ENCODE results near the gene ZIC4.
A peak's percentile ranks its signal among the peaks of the same experiment; 100 is the strongest.

The ZIC4 gene

GRCh38 chr3:147377412-147378367 is 28.7 kb downstream of the ZIC4 start:
- H3K27ac Mint-ChIP-seq: no peak overlapping the region
- H3K36me3 Mint-ChIP-seq: no peaks in the 10 kb centered on the region
- H3K4me3 Mint-ChIP-seq: no peak overlapping the region
- peaks cover 5% of the 10 kb centered on the region for H3K9me3 Mint-ChIP-seq
- no peak for DNase-seq (ENCODE audit: low spot score in 2 of 2)
- ATAC-seq: no peak
- H3K4me1 Mint-ChIP-seq: no peaks in the 10 kb centered on the region

- Mint-ChIP-seq H3K4me3 (no peak overlapping the region), H3K9me3 (peaks cover 5% of the 10 kb centered on the region), H3K27ac (no peak overlapping the region), H3K4me1 (no peaks in the 10 kb centered on the region), H3K36me3 (no peaks in the 10 kb centered on the region)
- no peak for ATAC-seq
- no peak for DNase-seq (ENCODE audit: low spot score in 2 of 2)
These were observed 33.0 kb downstream of the ZIC4 start for GRCh38 chr3:147373301-147373700.

GRCh38 chr3:147372525-147373027 is 33.8 kb downstream of the ZIC4 start:
- Mint-ChIP-seq H3K27ac (no peak overlapping the region), H3K36me3 (no peaks in the 10 kb centered on the region), H3K4me1 (no peaks in the 10 kb centered on the region), H3K4me3 (no peak overlapping the region), H3K9me3 (peaks cover 2% of the 10 kb centered on the region)
- DNase-seq (ENCODE audit: low spot score in 2 of 2): no peak
- no peak for ATAC-seq

GRCh38 chr3:147371771-147372340 is 34.5 kb downstream of the ZIC4 start:
- ATAC-seq (no peak), DNase-seq (ENCODE audit: low spot score in 2 of 2) (no peak)
- H3K36me3 Mint-ChIP-seq: no peaks in the 10 kb centered on the region
- no peak overlapping the region for H3K27ac Mint-ChIP-seq
- H3K4me1 Mint-ChIP-seq: no peaks in the 10 kb centered on the region
- H3K4me3 Mint-ChIP-seq: no peak overlapping the region
- peaks cover 2% of the 10 kb centered on the region for H3K9me3 Mint-ChIP-seq

- H3K27ac Mint-ChIP-seq: no peak overlapping the region
- DNase-seq (ENCODE audit: low spot score in 2 of 2) (no peak), ATAC-seq (no peak)
- no peaks in the 10 kb centered on the region for H3K36me3 Mint-ChIP-seq
- no peaks in the 10 kb centered on the region for H3K4me1 Mint-ChIP-seq
- peaks cover 2% of the 10 kb centered on the region for H3K9me3 Mint-ChIP-seq
- H3K4me3 Mint-ChIP-seq: no peak overlapping the region
These were observed 35.2 kb downstream of the ZIC4 start for GRCh38 chr3:147371140-147371539.

GRCh38 chr3:147370349-147370748 is 36.0 kb downstream of the ZIC4 start:
- no peak overlapping the region for H3K27ac Mint-ChIP-seq
- H3K4me1 Mint-ChIP-seq: no peaks in the 10 kb centered on the region
- H3K9me3 Mint-ChIP-seq: peaks cover 2% of the 10 kb centered on the region
- H3K4me3 Mint-ChIP-seq: no peak overlapping the region
- H3K36me3 Mint-ChIP-seq: no peaks in the 10 kb centered on the region
- ATAC-seq (no peak), DNase-seq (ENCODE audit: low spot score in 2 of 2) (no peak)

GRCh38 chr3:147369661-147370123 is 36.7 kb downstream of the ZIC4 start:
- ATAC-seq: no peak
- H3K36me3 Mint-ChIP-seq: no peaks in the 10 kb centered on the region
- H3K4me3 Mint-ChIP-seq: no peak overlapping the region
- DNase-seq (ENCODE audit: low spot score in 2 of 2): no peak
- peaks cover 4% of the 10 kb centered on the region for H3K9me3 Mint-ChIP-seq
- H3K4me1 Mint-ChIP-seq: no peaks in the 10 kb centered on the region
- no peak overlapping the region for H3K27ac Mint-ChIP-seq

- Mint-ChIP-seq H3K36me3 (no peaks in the 10 kb centered on the region), H3K27ac (no peak overlapping the region), H3K9me3 (peaks cover 8% of the 10 kb centered on the region), H3K4me1 (no peaks in the 10 kb centered on the region), H3K4me3 (no peak overlapping the region)
- no peak for ATAC-seq
- DNase-seq (ENCODE audit: low spot score in 2 of 2): no peak
These were observed 37.1 kb downstream of the ZIC4 start for GRCh38 chr3:147369231-147369630.

GRCh38 chr3:147368561-147369221 is 37.7 kb downstream of the ZIC4 start:
- Mint-ChIP-seq H3K27ac (no peak overlapping the region), H3K4me1 (no peaks in the 10 kb centered on the region), H3K9me3 (peaks cover 8% of the 10 kb centered on the region), H3K4me3 (no peak overlapping the region), H3K36me3 (no peaks in the 10 kb centered on the region)
- ATAC-seq (no peak), DNase-seq (ENCODE audit: low spot score in 2 of 2) (no peak)

GRCh38 chr3:147368151-147368550 is 38.2 kb downstream of the ZIC4 start:
- Mint-ChIP-seq H3K9me3 (peaks cover 8% of the 10 kb centered on the region), H3K27ac (no peak overlapping the region), H3K4me1 (no peaks in the 10 kb centered on the region), H3K4me3 (no peak overlapping the region), H3K36me3 (no peaks in the 10 kb centered on the region)
- DNase-seq (ENCODE audit: low spot score in 2 of 2) (no peak), ATAC-seq (no peak)

GRCh38 chr3:147367676-147368075 is 38.7 kb downstream of the ZIC4 start:
- Mint-ChIP-seq H3K36me3 (no peaks in the 10 kb centered on the region), H3K9me3 (peaks cover 8% of the 10 kb centered on the region), H3K27ac (no peak overlapping the region), H3K4me3 (no peak overlapping the region), H3K4me1 (no peaks in the 10 kb centered on the region)
- ATAC-seq: no peak
- no peak for DNase-seq (ENCODE audit: low spot score in 2 of 2)

GRCh38 chr3:147365196-147366115 is 40.9 kb downstream of the ZIC4 start:
- ATAC-seq (no peak), DNase-seq (ENCODE audit: low spot score in 2 of 2) (no peak)
- H3K9me3 Mint-ChIP-seq: peaks cover 8% of the 10 kb centered on the region
- no peak overlapping the region for H3K4me3 Mint-ChIP-seq
- H3K27ac Mint-ChIP-seq: no peak overlapping the region
- no peaks in the 10 kb centered on the region for H3K4me1 Mint-ChIP-seq
- no peaks in the 10 kb centered on the region for H3K36me3 Mint-ChIP-seq

- H3K36me3 Mint-ChIP-seq: no peaks in the 10 kb centered on the region
- no peaks in the 10 kb centered on the region for H3K4me1 Mint-ChIP-seq
- peaks cover 8% of the 10 kb centered on the region for H3K9me3 Mint-ChIP-seq
- no peak overlapping the region for H3K27ac Mint-ChIP-seq
- ATAC-seq: no peak
- no peak overlapping the region for H3K4me3 Mint-ChIP-seq
- no peak for DNase-seq (ENCODE audit: low spot score in 2 of 2)
These were observed 41.6 kb downstream of the ZIC4 start for GRCh38 chr3:147364771-147365170.

GRCh38 chr3:147361454-147362420 is 44.6 kb downstream of the ZIC4 start:
- no peak for ATAC-seq
- H3K4me1 Mint-ChIP-seq: no peaks in the 10 kb centered on the region
- H3K27ac Mint-ChIP-seq: no peak overlapping the region
- H3K36me3 Mint-ChIP-seq: no peaks in the 10 kb centered on the region
- DNase-seq (ENCODE audit: low spot score in 2 of 2): peak in 1 of 2 donors; percentile 60
- no peak overlapping the region for H3K4me3 Mint-ChIP-seq
- H3K9me3 Mint-ChIP-seq: peaks cover 11% of the 10 kb centered on the region
